CD4-positive, alpha-beta T cell treated with Interleukin-17A for 1 hour (primary cell): ENCODE results near the gene ATP8B4.
"Not testable (repeated sequence)": the region's sequence is repeated elsewhere in the genome, so short reads cannot be mapped to it uniquely, and the experiment has no call there.

Source experiments
- DNase-seq: peaks from one replicate; pipeline ENCODE4 v3.0.0-alpha.2; 2020

ATP8B4 gene

DNA sequence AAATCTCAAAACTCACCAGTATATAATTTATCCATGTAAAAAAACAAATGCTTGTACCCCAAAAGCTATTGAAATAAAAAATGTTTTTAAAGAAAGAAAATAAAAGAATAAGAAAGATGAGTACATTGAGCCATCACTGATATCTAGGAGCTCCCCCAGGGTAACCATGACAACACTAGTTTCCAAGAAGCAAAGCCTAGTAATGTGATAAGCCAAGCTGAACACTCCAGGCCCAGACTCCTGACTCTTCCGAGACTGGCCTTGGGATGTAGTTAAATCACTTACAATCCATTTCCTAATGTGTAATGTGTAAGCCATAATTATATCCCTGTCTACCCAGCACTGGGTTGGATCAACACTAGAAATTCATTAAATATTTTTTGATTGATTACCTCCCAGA is 21.1 kb upstream of the ATP8B4 start:
- DNase-seq = no peak

DNA sequence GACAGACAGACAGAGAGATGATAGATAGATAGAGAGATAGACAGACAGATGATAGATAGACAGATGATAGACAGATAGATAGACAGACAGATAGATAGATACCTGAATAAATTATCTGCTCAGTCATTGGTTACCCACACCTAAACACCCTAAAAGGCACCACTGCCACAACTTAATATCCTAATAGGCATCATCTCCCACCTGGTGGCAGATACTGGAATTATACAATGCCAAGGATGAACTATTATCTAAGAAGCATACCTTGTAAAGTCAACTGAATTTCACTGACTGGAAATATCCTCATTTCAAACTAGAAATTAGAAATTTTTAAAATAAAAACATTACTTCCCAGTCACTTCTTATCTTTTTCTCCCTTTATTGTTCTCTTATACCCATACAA is 19.4 kb upstream of the ATP8B4 start:
- DNase-seq = no peak

GRCh38 chr15:50137893-50138292 is 18.9 kb upstream of the ATP8B4 start:
- DNase-seq = no peak

- no peak for DNase-seq
These were observed 18.3 kb upstream of the ATP8B4 start for GRCh38 chr15:50137330-50137761.

- DNase-seq = peak; percentile 7
These were observed 16.1 kb upstream of the ATP8B4 start for GRCh38 chr15:50135031-50135551.

- DNase-seq = peak; percentile 20
These were observed 15.5 kb upstream of the ATP8B4 start for GRCh38 chr15:50134524-50135024.

GRCh38 chr15:50132251-50132984 is 13.4 kb upstream of the ATP8B4 start:
- not testable (repeated sequence) for DNase-seq

DNA sequence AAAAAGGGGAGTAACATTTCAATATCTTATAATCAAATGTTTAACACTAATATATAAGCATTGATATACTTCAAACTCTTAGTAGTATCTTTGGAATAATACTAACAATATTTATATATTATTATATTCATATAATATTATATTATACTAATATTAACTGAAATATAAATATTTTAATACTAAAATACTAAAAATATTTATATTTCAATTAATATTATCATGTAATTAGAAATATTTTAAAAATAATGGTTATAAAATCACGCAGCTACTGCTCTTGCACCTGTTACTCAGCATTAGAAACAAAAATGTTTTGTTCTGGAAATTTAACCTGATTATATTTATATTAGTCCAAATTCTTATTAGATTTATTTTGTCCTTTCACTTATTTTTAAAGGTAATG is 12.6 kb upstream of the ATP8B4 start:
- DNase-seq = no peak

DNA sequence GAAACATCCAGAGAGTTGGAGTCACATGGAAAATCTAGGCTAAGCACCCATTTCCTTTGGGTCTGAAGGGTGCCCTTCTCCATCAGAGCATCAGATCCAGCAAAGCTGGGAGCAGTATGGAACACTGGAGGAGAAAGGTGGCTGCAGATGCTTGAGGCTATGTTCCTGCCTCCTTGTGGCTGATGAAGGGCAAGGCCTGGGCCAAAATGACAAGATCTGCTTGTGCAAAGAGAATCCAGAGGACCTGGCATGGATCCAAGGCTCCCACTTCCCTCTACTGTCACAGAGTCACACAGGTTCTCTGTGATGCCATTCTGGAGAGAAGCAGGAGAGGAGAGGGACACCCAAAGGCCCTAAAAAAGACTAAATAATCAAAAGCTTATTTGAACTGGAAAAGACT is 9.2 kb upstream of the ATP8B4 start:
- DNase-seq = no peak

- DNase-seq = no peak
These were observed 8.3 kb upstream of the ATP8B4 start for GRCh38 chr15:50127255-50127777.

GRCh38 chr15:50126072-50126471 is 7.0 kb upstream of the ATP8B4 start:
- DNase-seq = no peak

DNA sequence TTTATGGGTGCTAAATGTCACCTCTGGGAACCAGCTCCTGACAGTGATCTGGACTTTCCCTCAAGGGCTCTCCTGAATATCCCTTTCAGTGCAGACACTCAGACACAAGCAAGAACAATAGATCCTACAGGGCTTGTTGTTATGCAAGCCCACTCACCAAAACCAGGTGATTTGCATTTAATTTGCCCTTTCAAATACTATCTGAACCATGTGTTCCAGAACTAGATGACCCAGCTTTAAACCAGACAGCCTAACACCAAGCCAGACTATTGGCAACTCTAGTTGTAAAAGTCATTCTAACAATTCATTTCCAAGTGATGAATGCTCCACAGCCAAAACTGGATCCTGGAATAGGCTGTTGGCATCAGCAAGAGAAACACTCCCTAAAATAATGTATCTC is 5.6 kb upstream of the ATP8B4 start:
- no peak for DNase-seq

DNA sequence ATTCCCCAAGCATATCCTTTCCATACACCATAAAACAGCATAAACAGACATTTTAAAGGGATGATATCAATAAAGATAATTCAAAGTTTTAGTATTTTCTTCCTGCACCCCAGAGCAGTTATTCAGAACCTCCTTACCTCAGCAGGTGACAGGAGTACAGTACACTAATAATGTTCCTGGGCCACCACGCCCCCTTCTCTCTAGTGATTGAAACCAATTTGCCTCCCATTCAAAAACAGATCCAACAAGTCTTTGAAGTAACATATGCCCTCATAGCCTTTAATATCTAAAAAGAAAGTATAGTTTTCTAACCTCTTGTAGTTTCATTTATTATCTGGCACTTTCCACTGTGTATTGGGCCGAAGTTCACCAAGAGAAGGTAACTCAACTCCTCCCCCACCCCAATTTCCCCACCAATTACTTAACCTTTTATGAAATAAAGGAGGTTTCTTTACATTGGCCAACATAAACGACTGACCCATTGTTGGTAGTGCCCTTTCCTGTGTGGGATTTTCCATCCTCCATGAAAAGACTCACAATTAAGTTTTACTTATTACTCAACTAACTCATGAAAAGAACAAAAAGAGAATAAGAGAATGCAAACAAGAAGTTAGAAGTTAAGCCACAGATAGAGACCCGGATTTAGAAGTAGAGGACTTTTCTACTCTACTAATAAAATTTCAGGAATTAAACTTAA is 5.0 kb upstream of the ATP8B4 start:
- DNase-seq = no peak

GRCh38 chr15:50120729-50121128 is 1.7 kb upstream of the ATP8B4 start:
- DNase-seq = no peak

DNA sequence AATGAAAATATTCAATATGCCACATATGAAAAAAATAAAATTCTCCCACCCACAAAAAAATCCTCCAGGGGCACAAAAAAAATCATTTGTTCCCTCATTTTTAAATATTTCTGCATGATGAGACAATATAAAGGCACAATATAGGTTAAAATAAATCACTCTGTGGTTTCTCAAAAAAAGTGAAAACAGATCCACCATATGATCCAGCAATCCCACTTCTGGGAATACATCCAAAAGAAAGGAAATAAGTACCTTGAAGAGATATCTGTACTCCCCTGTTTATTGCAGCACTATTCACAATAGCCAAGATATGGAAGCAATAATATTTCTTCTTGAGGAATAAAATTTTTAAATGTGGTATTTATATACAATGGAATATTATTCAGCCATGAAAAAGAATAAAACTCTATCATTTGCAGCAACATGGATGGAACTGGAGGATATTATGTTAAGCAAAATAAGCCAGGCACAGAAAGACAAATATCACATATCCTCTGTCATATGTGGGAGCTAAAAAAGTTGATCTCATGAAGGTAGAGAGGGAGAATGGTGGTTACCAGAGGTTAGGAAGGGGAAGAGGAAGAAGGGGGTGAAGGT is 1.5 kb downstream of the ATP8B4 start:
- DNase-seq = no peak

GRCh38 chr15:50116477-50116876 is 2.6 kb downstream of the ATP8B4 start:
- no peak for DNase-seq

GRCh38 chr15:50113992-50114780 is 4.8 kb downstream of the ATP8B4 start:
- peak; percentile 9 for DNase-seq

DNA sequence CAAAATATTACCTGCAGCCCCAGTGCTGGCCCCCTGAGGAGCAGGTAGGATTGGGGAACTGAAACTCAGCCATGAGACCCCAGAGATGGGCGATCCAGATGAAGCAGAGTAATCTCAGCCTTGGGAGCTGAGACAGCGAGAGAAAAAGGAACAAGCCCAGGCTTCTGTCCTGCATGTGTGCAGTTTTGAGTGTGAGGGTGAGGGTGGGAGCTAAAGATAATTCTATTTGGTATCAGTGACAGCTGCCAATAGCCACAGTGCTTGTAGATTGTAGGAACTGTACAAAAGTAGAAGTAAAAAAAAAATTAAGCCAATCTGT is 5.9 kb downstream of the ATP8B4 start:
- DNase-seq = no peak

GRCh38 chr15:50112488-50113186 is 6.4 kb downstream of the ATP8B4 start:
- DNase-seq = no peak

- DNase-seq = no peak
These were observed 8.7 kb downstream of the ATP8B4 start for GRCh38 chr15:50110285-50110684.

GRCh38 chr15:50109076-50109987 is 9.7 kb downstream of the ATP8B4 start:
- DNase-seq = no peak
